Right atrium auricular region (tissue), 2 donors: Measurements from ENCODE around the gene AGXT. TPM values are rescaled to one million over a fixed set of nuclear protein-coding genes. Genes with fewer than 3 reads are reported as not detected.

Experiments used
- DNase-seq: peaks from one replicate; pipeline ENCODE4 v3.0.0-alpha.2; 2019; ENCODE audit warnings: low spot score
- H3K27ac ChIP-seq, 2 donors: fragments of 200-600 bp; sonication (generic); 1 replicate in 1 of 2; 2 replicates in 1 of 2; pipeline ENCODE4 v1.5.1; 2016 to 2019
- H3K27me3 ChIP-seq, 2 donors: fragments of 200-600 bp; sonication (generic); one replicate each; pipeline versions ENCODE4 v1.5.1 to v1.6.0; 2017 to 2019
- H3K36me3 ChIP-seq: fragments of 200-600 bp; sonication (generic); one replicate; pipeline ENCODE4 v1.5.1; 2016
- H3K4me1 ChIP-seq, 2 donors: fragments of 200-600 bp; sonication (generic); one replicate each; pipeline versions ENCODE4 v1.5.1 to v1.6.0; 2017 to 2019
- H3K4me3 ChIP-seq, 2 donors: fragments of 200-600 bp; sonication (generic); 1 replicate in 1 of 2; 2 replicates in 1 of 2; pipeline ENCODE4 v1.5.1; 2017 to 2019; ENCODE audit warnings: mild to moderate bottlenecking in 1 of 2, moderate library complexity in 1 of 2
- H3K9me3 ChIP-seq, 2 donors: fragments of 200-600 bp; sonication (generic); one replicate each; pipeline ENCODE4 v1.5.1; 2019
- total RNA-seq, 2 donors: library from RNA; depleted of rRNA; stranded (reverse); fragments of >200 nt; gene quantifications; one replicate each; pipeline ENCODE4 v1.1.0, GENCODE V29; 2016
- TF ChIP-seq, protein P1 (sequence below), 2 donors: fragments of 200-600 bp; sonication (generic); IDR thresholded peaks; one replicate each; pipeline ENCODE4 v1.5.1; 2019; ENCODE audit warnings: antibody characterized with exemption in 2 of 2

The AGXT gene
- total RNA-seq, 2 donors from 2014 or later, result not detected

DNA sequence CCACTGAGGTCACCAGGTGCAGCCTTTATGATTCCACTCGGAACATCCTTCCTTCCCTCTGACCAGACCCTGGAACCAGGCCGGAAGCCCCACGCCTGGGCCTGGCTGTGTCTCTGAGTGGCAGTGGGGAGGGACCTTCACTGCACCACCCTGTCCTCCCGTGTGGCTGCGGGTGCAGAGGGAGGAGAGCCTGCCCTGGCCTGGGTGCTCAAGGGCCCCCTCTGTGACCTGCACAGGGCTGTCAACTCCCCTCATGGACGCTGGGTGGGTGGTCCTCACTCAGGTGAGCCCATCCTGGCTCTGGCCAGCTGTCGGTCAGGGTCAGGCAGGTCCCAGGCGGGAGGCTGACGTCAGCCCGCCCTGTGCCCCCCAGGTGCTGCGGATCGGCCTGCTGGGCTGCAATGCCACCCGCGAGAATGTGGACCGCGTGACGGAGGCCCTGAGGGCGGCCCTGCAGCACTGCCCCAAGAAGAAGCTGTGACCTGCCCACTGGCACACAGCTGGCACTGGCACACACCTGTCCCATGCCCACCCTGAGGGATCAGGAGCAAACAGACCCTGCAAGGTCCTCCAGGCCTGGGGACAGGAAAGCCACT lies 9.8 kb downstream of the AGXT start:
- Histone ChIP-seq H3K27ac (no peak overlapping the region), H3K36me3 (no peaks in the 10 kb centered on the region), H3K27me3 (no peaks in the 10 kb centered on the region), H3K9me3 (no peaks in the 10 kb centered on the region), H3K4me1 (no peaks in the 10 kb centered on the region), H3K4me3 (no peak overlapping the region)
- TF ChIP-seq, protein P1, sequence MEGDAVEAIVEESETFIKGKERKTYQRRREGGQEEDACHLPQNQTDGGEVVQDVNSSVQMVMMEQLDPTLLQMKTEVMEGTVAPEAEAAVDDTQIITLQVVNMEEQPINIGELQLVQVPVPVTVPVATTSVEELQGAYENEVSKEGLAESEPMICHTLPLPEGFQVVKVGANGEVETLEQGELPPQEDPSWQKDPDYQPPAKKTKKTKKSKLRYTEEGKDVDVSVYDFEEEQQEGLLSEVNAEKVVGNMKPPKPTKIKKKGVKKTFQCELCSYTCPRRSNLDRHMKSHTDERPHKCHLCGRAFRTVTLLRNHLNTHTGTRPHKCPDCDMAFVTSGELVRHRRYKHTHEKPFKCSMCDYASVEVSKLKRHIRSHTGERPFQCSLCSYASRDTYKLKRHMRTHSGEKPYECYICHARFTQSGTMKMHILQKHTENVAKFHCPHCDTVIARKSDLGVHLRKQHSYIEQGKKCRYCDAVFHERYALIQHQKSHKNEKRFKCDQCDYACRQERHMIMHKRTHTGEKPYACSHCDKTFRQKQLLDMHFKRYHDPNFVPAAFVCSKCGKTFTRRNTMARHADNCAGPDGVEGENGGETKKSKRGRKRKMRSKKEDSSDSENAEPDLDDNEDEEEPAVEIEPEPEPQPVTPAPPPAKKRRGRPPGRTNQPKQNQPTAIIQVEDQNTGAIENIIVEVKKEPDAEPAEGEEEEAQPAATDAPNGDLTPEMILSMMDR (IDR thresholded peaks at IDR 0.05), result no peak
- DNase-seq, result no peak

DNA sequence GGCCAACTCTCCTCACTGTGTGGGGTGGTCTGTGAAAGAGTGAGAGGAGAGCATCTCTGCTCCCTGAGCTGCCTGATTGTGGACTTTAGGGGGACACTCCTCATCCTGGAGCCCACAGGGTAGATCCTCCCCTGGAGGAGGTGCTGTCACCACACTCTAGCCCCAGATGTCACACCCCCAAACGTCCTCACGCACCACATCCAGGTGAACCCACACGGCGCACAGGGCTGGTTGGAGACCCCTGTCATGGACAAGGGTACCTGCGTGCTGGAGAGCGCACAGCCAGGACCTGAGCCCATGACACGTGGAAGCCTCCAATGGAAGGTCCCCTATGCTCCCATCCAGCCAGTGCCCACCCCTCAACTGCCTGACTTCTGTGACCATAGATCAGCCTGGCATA lies 10.5 kb downstream of the AGXT start:
- no peak for DNase-seq

DNA sequence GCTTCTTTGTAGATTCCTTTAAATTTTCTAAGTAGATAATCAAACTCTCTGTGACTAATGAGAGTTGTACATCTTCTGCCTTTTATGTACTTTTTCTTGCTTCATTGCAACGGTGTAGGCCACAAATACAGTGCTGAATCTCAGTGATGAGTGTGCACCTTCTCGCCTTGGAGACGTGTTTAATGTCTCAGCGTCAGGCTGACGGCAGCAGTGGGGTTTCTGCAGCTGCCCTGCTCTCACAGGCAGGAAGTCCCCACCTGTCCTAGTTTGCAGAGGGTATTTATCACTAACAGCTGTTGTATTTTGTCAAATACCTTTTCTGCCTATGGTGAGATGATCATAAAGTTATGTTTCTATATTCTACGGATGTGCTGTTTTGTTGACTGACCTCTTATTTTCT lies 13.3 kb downstream of the AGXT start:
- DNase-seq, result no peak
- Histone ChIP-seq H3K36me3 (no peaks in the 10 kb centered on the region), H3K27ac (no peak overlapping the region), H3K9me3 (no peaks in the 10 kb centered on the region), H3K27me3 (no peaks in the 10 kb centered on the region), H3K4me3 (no peak overlapping the region), H3K4me1 (no peaks in the 10 kb centered on the region)
- TF ChIP-seq, protein P1 (IDR thresholded peaks at IDR 0.05), result no peak

More for the DNA sequence above, 10.5 kb downstream of the AGXT start:
- H3K4me1 ChIP-seq, result no peaks in the 10 kb centered on the region
- H3K36me3 ChIP-seq, result no peaks in the 10 kb centered on the region
- H3K9me3 ChIP-seq, result no peaks in the 10 kb centered on the region
- no peak overlapping the region for H3K4me3 ChIP-seq
- H3K27ac ChIP-seq, result no peak overlapping the region
- TF ChIP-seq, protein P1 (IDR thresholded peaks at IDR 0.05), result no peak
- H3K27me3 ChIP-seq, result no peaks in the 10 kb centered on the region

DNA sequence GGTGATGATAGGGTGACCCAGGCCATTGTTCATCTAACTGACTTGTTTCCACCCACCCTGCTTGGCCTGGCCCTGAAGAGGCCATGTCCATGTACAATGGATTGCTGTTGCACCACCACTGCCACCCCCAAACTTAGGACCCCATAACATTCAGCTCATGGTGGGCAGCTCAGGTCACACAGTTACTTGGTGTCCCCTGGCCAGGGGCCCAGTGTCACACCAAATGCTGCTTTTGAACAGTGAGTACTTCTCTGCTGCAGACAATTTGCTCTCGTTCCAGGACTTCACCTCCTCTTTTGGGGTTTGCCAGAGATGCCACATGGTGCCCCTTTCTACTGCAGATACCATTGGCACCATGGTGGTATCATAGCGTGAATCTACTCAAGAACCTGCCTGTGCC lies 15.6 kb downstream of the AGXT start:
- DNase-seq, result no peak
- TF ChIP-seq, protein P1 (IDR thresholded peaks at IDR 0.05), result no peak
- no peaks in the 10 kb centered on the region for H3K36me3 ChIP-seq
- H3K27ac ChIP-seq, result no peak overlapping the region
- H3K9me3 ChIP-seq, result no peaks in the 10 kb centered on the region
- no peaks in the 10 kb centered on the region for H3K4me1 ChIP-seq
- no peaks in the 10 kb centered on the region for H3K27me3 ChIP-seq
- H3K4me3 ChIP-seq, result no peak overlapping the region

DNA sequence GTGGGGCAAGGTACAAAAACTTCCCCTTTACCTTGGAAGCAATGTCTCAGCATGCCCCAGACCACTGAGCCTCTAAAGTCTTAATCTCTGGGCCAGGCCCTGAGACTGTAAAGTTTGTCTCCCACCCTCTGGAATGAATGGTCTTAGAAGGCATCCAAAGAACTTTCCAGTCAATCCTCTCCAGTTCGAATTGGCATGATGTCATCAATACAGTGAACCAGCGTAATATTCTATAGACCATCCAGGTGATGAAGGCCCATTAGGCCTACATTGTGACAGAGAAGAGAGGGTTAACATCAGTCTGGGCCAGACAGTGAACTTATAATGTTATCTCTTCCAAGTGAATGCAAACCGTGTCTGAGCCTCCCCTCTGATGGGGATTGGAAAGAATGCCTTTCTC lies 16.1 kb downstream of the AGXT start:
- H3K27ac ChIP-seq, result no peak overlapping the region
- H3K4me3 ChIP-seq, result no peak overlapping the region
- DNase-seq, result no peak
- no peaks in the 10 kb centered on the region for H3K9me3 ChIP-seq
- H3K27me3 ChIP-seq, result no peaks in the 10 kb centered on the region
- no peaks in the 10 kb centered on the region for H3K36me3 ChIP-seq
- H3K4me1 ChIP-seq, result no peaks in the 10 kb centered on the region
- TF ChIP-seq, protein P1 (IDR thresholded peaks at IDR 0.05), result no peak

DNA sequence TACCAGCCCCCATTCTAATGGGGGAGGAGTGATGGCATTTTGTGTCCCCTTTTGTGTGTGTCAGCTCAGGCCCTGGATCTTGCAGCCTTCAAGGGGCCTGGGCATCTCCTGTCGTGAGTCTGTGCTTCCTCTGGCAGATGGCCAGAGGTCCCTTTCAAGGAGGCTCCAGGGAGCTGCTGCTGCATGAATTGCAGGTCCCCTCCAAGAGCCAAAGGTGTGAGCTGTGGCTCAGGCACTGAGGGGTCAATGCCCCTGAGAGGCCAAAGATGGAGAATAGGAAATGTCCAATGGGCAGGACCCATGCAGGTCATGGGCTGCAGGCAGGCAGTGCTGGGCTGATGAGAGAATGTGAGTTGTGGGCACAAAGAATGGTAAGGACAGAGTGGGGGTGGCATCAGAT lies 16.9 kb downstream of the AGXT start:
- Histone ChIP-seq H3K27me3 (no peaks in the 10 kb centered on the region), H3K9me3 (no peaks in the 10 kb centered on the region), H3K36me3 (no peaks in the 10 kb centered on the region), H3K4me3 (no peak overlapping the region), H3K4me1 (no peaks in the 10 kb centered on the region), H3K27ac (no peak overlapping the region)
- no peak for DNase-seq
- TF ChIP-seq, protein P1 (IDR thresholded peaks at IDR 0.05), result no peak
